DOHH2 (cell line): Measurements from ENCODE around the gene ARPC4.

Source experiments
- H3F3A ChIP-seq: fragments of 200-600 bp; sonication (generic), shearing (Covaris generic); 2 replicates; pipeline ENCODE4 v1.6.0; 2016; ENCODE audit warnings: antibody characterized with exemption, mild to moderate bottlenecking; ENCODE audit not compliant: control insufficient read depth, insufficient read depth
- H3K27ac ChIP-seq: fragments of 200-600 bp; sonication (generic); 2 replicates; pipeline ENCODE4 v1.5.1; 2014; ENCODE audit warnings: low read depth, mild to moderate bottlenecking, low read length, moderate library complexity
- H3K27me3 ChIP-seq: fragments of 200-600 bp; sonication (generic); 2 replicates; pipeline ENCODE4 v1.6.1; 2014; ENCODE audit warnings: mild to moderate bottlenecking, low read length, mixed read lengths; ENCODE audit not compliant: control insufficient read depth
- H3K36me3 ChIP-seq: fragments of 200-600 bp; sonication (generic); 2 replicates; pipeline ENCODE4 v1.6.1; 2014; ENCODE audit warnings: mild to moderate bottlenecking, low read length, moderate library complexity, mixed read lengths; ENCODE audit not compliant: control insufficient read depth
- H3K4me1 ChIP-seq: fragments of 200-600 bp; sonication (generic); 2 replicates; pipeline ENCODE4 v1.6.1; 2014; ENCODE audit warnings: mild to moderate bottlenecking, low read length, mixed read lengths; ENCODE audit not compliant: control insufficient read depth
- H3K4me2 ChIP-seq: fragments of 200-600 bp; sonication (generic); 2 replicates; pipeline ENCODE4 v1.6.0; 2014; ENCODE audit warnings: mild to moderate bottlenecking, low read length, moderate library complexity
- H3K4me3 ChIP-seq: fragments of 200-600 bp; sonication (generic); 2 replicates; pipeline ENCODE4 v1.5.1; 2014; ENCODE audit warnings: mild to moderate bottlenecking, low read length, mixed read lengths
- H3K79me2 ChIP-seq: fragments of 200-600 bp; sonication (generic); 2 replicates; pipeline ENCODE4 v1.6.1; 2014; ENCODE audit warnings: mild to moderate bottlenecking, low read length, mixed read lengths; ENCODE audit not compliant: control insufficient read depth
- H3K9me2 ChIP-seq: fragments of 200-600 bp; sonication (generic); replicated peaks from 2 replicates; pipeline ENCODE4 v1.6.1; 2014; ENCODE audit warnings: mild to moderate bottlenecking, low read length, mixed read lengths; ENCODE audit not compliant: control insufficient read depth
- H3K9me3 ChIP-seq: fragments of 200-600 bp; sonication (generic); 2 replicates; pipeline ENCODE4 v1.6.1; 2014; ENCODE audit warnings: antibody characterized with exemption, low read length, mixed read lengths; ENCODE audit not compliant: control insufficient read depth, insufficient read depth
- H4K20me1 ChIP-seq: fragments of 200-600 bp; sonication (generic); 2 replicates; pipeline ENCODE4 v1.6.0; 2014; ENCODE audit warnings: low read depth, mild to moderate bottlenecking, antibody characterized with exemption, low read length, moderate library complexity; ENCODE audit not compliant: control insufficient read depth, insufficient read depth
- CTCF ChIP-seq: fragments of 200-600 bp; sonication (generic); IDR thresholded peaks from one replicate; pipeline ENCODE4 v1.5.1; 2014; ENCODE audit warnings: antibody characterized with exemption, mild to moderate bottlenecking, low read depth, low read length; ENCODE audit not compliant: poor library complexity, severe bottlenecking
- EZH2phosphoT487 ChIP-seq: fragments of 200-600 bp; sonication (generic); IDR thresholded peaks from 2 replicates; pipeline ENCODE4 v1.6.1; 2017; ENCODE audit warnings: borderline replicate concordance, mild to moderate bottlenecking, antibody characterized with exemption, low read length, moderate library complexity, mixed read lengths

ARPC4 gene

GRCh38 chr3:9797196-9797945 is 4.5 kb downstream of the ARPC4 start:
- Histone ChIP-seq H3K9me3 (no peaks in the 10 kb centered on the region), H3K4me2 (no peak overlapping the region), H3K4me3 (no peak overlapping the region), H3K9me2 (no peaks in the 10 kb centered on the region), H3F3A (peaks cover 25% of the 10 kb centered on the region), H3K36me3 (peaks cover 88% of the 10 kb centered on the region), H3K4me1 (peaks cover 27% of the 10 kb centered on the region), H3K27ac (no peak overlapping the region), H4K20me1 (peaks cover 25% of the 10 kb centered on the region), H3K27me3 (no peaks in the 10 kb centered on the region), H3K79me2 (peaks cover 73% of the 10 kb centered on the region)
- no peak for TF ChIP-seq EZH2phosphoT487
- no peak for TF ChIP-seq CTCF

DNA sequence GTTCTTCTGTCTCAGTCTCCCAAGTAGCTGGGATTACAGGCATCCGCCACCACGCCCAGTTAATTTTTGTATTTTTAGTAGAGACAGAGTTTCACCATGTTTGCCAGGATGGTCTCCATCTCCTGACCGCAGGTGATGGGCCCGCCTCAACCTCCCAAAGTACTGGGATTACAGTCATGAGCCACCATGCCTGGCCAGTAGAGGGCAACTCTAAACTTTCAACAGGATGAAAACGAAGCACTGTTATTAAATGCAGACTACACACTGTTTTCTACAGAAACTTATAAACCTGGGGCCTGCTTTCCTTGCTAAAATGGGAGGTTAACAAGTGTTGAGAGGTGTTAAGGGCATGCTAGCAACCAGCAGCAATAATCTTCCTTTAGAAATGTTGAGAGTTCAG is 7.6 kb downstream of the ARPC4 start:
- H3K79me2 ChIP-seq, result peaks cover 44% of the 10 kb centered on the region
- no peaks in the 10 kb centered on the region for H3K9me3 ChIP-seq
- peaks cover 9% of the 10 kb centered on the region for H3K4me1 ChIP-seq
- TF ChIP-seq EZH2phosphoT487, result no peak
- TF ChIP-seq CTCF, result peak; percentile 44
- H3K4me2 ChIP-seq, result no peak overlapping the region
- H3K36me3 ChIP-seq, result peaks cover 92% of the 10 kb centered on the region
- H3K4me3 ChIP-seq, result no peak overlapping the region
- no peaks in the 10 kb centered on the region for H3K27me3 ChIP-seq
- H4K20me1 ChIP-seq, result peaks cover 14% of the 10 kb centered on the region
- H3F3A ChIP-seq, result peaks cover 11% of the 10 kb centered on the region
- H3K9me2 ChIP-seq, result no peaks in the 10 kb centered on the region
- no peak overlapping the region for H3K27ac ChIP-seq

DNA sequence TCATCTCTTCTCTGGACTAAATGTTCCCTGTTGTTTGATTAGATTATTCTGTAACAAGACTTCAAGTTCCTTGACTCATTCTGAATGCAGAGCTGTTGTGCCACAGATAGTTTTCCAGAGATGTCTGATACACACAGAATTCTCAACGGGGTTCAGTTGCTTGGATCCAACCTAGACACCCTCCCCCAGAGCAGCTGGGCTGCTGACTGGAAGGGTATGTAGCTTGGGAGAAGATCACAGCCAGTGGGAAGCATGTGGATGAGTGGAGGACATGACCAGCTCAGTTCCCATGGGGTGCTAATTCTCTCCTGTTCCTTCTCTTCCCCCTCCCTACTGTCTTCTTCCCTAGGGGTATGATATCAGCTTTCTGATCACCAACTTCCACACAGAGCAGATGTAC is 10.6 kb downstream of the ARPC4 start:
- Histone ChIP-seq H3K4me3 (no peak overlapping the region), H3K27ac (no peak overlapping the region), H3K4me2 (no peak overlapping the region), H3K36me3 (peaks cover 88% of the 10 kb centered on the region), H3K9me3 (no peaks in the 10 kb centered on the region), H3K9me2 (no peaks in the 10 kb centered on the region), H3K4me1 (peaks cover 8% of the 10 kb centered on the region), H3F3A (peaks cover 20% of the 10 kb centered on the region), H4K20me1 (no peaks in the 10 kb centered on the region), H3K27me3 (no peaks in the 10 kb centered on the region), H3K79me2 (peaks cover 16% of the 10 kb centered on the region)
- TF ChIP-seq CTCF (no peak), EZH2phosphoT487 (no peak)
